Dedifferentiated amniotic fluid mesenchymal stem cell (primary cell): Measurements from ENCODE around the gene INAVA.
"Not testable (repeated sequence)": the region's sequence is repeated elsewhere in the genome, so short reads cannot be mapped to it uniquely, and the experiment has no call there.

ENCODE experiments used
- DNase-seq: peaks from one replicate; pipeline ENCODE4 v3.0.0-alpha.2; 2016; ENCODE audit errors: extremely low spot score

The INAVA gene

DNA sequence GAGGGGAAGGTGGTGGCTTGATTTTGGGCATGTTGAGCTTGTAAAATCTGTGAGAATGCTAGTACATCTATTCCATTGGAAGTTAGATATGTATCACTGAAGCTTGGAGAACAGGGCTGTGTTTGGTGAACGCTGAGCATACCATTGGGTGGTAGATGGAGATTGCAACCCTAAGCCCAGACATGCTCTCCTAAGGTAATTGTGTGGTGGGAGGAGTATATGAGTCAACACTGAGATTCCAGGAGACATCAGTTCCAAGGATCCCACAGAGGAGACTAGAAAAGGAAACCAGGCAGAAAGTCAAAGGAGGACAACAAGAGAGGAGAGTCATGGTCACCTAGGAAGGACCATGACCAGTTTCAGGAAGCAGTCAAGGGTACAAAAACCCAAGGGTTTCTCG, 68.4 kb downstream of the INAVA start:
- no peak for DNase-seq

DNA sequence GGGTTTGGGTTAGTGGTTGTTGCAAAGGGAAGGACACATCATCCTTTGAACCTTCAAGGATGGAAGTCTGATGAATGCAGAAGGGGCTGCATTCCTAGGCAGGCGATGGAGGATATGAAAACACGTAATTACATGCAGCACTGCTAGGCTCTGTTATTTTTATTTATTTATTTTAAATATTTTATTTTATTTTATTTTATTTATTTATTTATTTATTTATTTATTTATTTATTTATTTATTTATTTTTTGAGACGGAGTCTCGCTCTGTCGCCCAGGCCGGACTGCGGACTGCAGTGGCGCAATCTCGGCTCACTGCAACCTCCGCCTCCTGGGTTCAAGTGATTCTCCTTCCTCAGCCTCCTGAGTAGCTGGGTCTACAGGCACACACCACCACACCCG, 69.2 kb downstream of the INAVA start:
- not testable (repeated sequence) for DNase-seq
